Hepatocyte (in vitro differentiated cells): Measurements from ENCODE around the gene RRP12. TPM values are rescaled to one million over a fixed set of nuclear protein-coding genes. Genes with fewer than 3 reads are reported as not detected.

ENCODE experiments used
- DNase-seq: peaks from one replicate; pipeline ENCODE4 v3.0.0-alpha.2; 2016; ENCODE audit warnings: low spot score
- H2AFZ ChIP-seq: fragments of 200-600 bp; sonication (generic); 2 replicates; pipeline ENCODE4 v1.6.0; 2016; ENCODE audit warnings: antibody characterized with exemption, mild to moderate bottlenecking
- H3K27ac ChIP-seq: fragments of 200-600 bp; sonication (generic); 2 replicates; pipeline ENCODE4 v1.5.1; 2016; ENCODE audit warnings: mild to moderate bottlenecking
- H3K27me3 ChIP-seq: fragments of 200-600 bp; sonication (generic); 2 replicates; pipeline ENCODE4 v1.6.1; 2016
- H3K36me3 ChIP-seq: fragments of 200-600 bp; sonication (generic); replicated peaks from 2 replicates; pipeline ENCODE4 v1.5.1; 2016; ENCODE audit warnings: low read depth; ENCODE audit not compliant: insufficient read depth
- H3K4me1 ChIP-seq: fragments of 200-600 bp; sonication (generic); 2 replicates; pipeline ENCODE4 v1.5.1; 2016; ENCODE audit warnings: mild to moderate bottlenecking, moderate library complexity; ENCODE audit not compliant: insufficient read depth
- H3K4me2 ChIP-seq: fragments of 200-600 bp; sonication (generic); 2 replicates; pipeline ENCODE4 v1.6.0; 2016
- H3K4me3 ChIP-seq: fragments of 200-600 bp; sonication (generic); 2 replicates; pipeline ENCODE4 v1.5.1; 2016; ENCODE audit warnings: mild to moderate bottlenecking
- H3K79me2 ChIP-seq: fragments of 200-600 bp; sonication (generic); 2 replicates; pipeline ENCODE4 v1.6.0; 2017; ENCODE audit warnings: mild to moderate bottlenecking
- H3K9me2 ChIP-seq: fragments of 200-600 bp; sonication (generic); replicated peaks from 2 replicates; pipeline ENCODE4 v1.6.0; 2017; ENCODE audit warnings: mild to moderate bottlenecking; ENCODE audit not compliant: insufficient read depth
- H3K9me3 ChIP-seq: fragments of 200-600 bp; sonication (generic); 2 replicates; pipeline ENCODE4 v1.5.1; 2016; ENCODE audit warnings: low read depth, mild to moderate bottlenecking
- H4K20me1 ChIP-seq: fragments of 200-600 bp; sonication (generic); 2 replicates; pipeline ENCODE4 v1.6.0; 2016; ENCODE audit warnings: mild to moderate bottlenecking; ENCODE audit not compliant: insufficient read depth, poor library complexity, severe bottlenecking
- CTCF ChIP-seq: fragments of 200-600 bp; sonication (generic); IDR thresholded peaks from 2 replicates; pipeline ENCODE4 v1.5.1; 2016; ENCODE audit warnings: antibody characterized with exemption, mild to moderate bottlenecking; ENCODE audit not compliant: poor library complexity
- EZH2 ChIP-seq: fragments of 200-600 bp; sonication (generic); IDR thresholded peaks from 2 replicates; pipeline ENCODE4 v1.6.1; 2016; ENCODE audit warnings: antibody characterized with exemption, mild to moderate bottlenecking, borderline replicate concordance
- EZH2phosphoT487 ChIP-seq: fragments of 200-600 bp; sonication (generic); IDR thresholded peaks from one replicate; pipeline ENCODE4 v1.6.1; 2018; ENCODE audit warnings: antibody characterized with exemption, mild to moderate bottlenecking, low read depth, moderate library complexity; ENCODE audit not compliant: unreplicated experiment, severe bottlenecking
- WGBS: methylation state at CpG from one replicate; pipeline ENCODE4 v1.1.6; 2016; ENCODE audit warnings: low lambda C conversion rate; ENCODE audit errors: missing lambda C conversion rate; 5-methylcytosine and 5-hydroxymethylcytosine counted together
- polyA plus RNA-seq: library from polyadenylated mRNA; unstranded; fragments of >200 nt; fragmentation: Nextera tagmentation; extraction: Ambion mirVana; gene quantifications from 2 replicates; pipeline ENCODE4 v1.2.1, GENCODE V29; 2016
- total RNA-seq: library from RNA; depleted of rRNA; stranded (reverse); fragments of >200 nt; gene quantifications from 2 replicates; pipeline ENCODE4 v1.2.3, GENCODE V29; 2014

The RRP12 gene
- total and polyA plus RNA-seq, 2 experiments from 2014 or later, result 10.6 to 20.6 TPM

GRCh38 chr10:97331153-97331703 lies 69.9 kb downstream of the RRP12 start:
- Histone ChIP-seq H3K79me2 (peaks cover 45% of the 10 kb centered on the region), H4K20me1 (no peaks in the 10 kb centered on the region), H3K9me3 (no peaks in the 10 kb centered on the region), H3K4me2 (peak overlapping the region; percentile 91), H2AFZ (no peak overlapping the region), H3K9me2 (no peaks in the 10 kb centered on the region), H3K4me1 (peaks cover 36% of the 10 kb centered on the region), H3K4me3 (no peak overlapping the region), H3K36me3 (no peaks in the 10 kb centered on the region), H3K27me3 (no peaks in the 10 kb centered on the region), H3K27ac (peak overlapping the region; percentile 94)
- TF ChIP-seq CTCF (no peak), EZH2phosphoT487 (no peak), EZH2 (no peak)
- DNase-seq, result no peak
- 63% methylated on average over 6 of the region's 6 CpGs for WGBS

DNA sequence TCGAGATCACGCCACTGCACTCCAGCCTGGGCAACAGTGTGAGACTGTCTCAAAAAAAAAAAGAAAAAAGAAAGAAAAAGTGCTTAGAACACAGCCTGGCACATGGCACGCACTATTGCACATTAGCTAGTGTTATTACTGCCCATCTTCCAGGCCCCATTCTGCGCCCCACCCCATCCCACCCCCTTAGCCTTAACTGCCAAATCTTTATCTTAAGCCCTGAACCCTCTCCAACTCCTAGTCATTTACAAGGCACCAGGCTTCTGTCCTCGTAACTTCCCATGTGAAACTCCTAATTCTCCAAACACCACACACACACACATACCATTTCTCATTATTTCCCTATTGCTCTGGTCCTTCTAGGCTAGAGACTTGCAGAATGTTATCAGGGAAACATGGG lies 71.4 kb downstream of the RRP12 start:
- H3K27ac ChIP-seq, result peak overlapping the region; percentile 72
- peak overlapping the region; percentile 51 for H3K4me2 ChIP-seq
- TF ChIP-seq EZH2 (no peak), EZH2phosphoT487 (no peak), CTCF (no peak)
- no peaks in the 10 kb centered on the region for H4K20me1 ChIP-seq
- peaks cover 45% of the 10 kb centered on the region for H3K79me2 ChIP-seq
- H2AFZ ChIP-seq, result no peak overlapping the region
- H3K27me3 ChIP-seq, result no peaks in the 10 kb centered on the region
- H3K36me3 ChIP-seq, result no peaks in the 10 kb centered on the region
- H3K9me3 ChIP-seq, result no peaks in the 10 kb centered on the region
- no peaks in the 10 kb centered on the region for H3K9me2 ChIP-seq
- H3K4me3 ChIP-seq, result no peak overlapping the region
- whole genome bisulfite sequencing, result 92% methylated on average over 5 of the region's 5 CpGs
- H3K4me1 ChIP-seq, result peaks cover 33% of the 10 kb centered on the region
- no peak for DNase-seq

- DNase-seq, result peak; percentile 27
- 44% methylated on average over 3 of the region's 3 CpGs for WGBS
- Histone ChIP-seq H3K9me3 (no peaks in the 10 kb centered on the region), H2AFZ (no peak overlapping the region), H3K36me3 (no peaks in the 10 kb centered on the region), H4K20me1 (no peaks in the 10 kb centered on the region), H3K27ac (peak overlapping the region; percentile 72), H3K9me2 (no peaks in the 10 kb centered on the region), H3K4me3 (no peak overlapping the region), H3K27me3 (no peaks in the 10 kb centered on the region), H3K4me1 (peaks cover 33% of the 10 kb centered on the region), H3K4me2 (peak overlapping the region; percentile 51), H3K79me2 (peaks cover 44% of the 10 kb centered on the region)
- TF ChIP-seq EZH2 (no peak), EZH2phosphoT487 (no peak), CTCF (no peak)
Observed at GRCh38 chr10:97328646-97329453, 72.3 kb downstream of the RRP12 start.
